ENCODE results near the gene SNRNP48.

The SNRNP48 gene, protein sequence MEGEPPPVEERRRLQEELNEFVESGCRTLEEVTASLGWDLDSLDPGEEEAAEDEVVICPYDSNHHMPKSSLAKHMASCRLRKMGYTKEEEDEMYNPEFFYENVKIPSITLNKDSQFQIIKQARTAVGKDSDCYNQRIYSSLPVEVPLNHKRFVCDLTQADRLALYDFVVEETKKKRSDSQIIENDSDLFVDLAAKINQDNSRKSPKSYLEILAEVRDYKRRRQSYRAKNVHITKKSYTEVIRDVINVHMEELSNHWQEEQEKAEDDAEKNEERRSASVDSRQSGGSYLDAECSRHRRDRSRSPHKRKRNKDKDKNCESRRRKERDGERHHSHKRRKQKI

DNA sequence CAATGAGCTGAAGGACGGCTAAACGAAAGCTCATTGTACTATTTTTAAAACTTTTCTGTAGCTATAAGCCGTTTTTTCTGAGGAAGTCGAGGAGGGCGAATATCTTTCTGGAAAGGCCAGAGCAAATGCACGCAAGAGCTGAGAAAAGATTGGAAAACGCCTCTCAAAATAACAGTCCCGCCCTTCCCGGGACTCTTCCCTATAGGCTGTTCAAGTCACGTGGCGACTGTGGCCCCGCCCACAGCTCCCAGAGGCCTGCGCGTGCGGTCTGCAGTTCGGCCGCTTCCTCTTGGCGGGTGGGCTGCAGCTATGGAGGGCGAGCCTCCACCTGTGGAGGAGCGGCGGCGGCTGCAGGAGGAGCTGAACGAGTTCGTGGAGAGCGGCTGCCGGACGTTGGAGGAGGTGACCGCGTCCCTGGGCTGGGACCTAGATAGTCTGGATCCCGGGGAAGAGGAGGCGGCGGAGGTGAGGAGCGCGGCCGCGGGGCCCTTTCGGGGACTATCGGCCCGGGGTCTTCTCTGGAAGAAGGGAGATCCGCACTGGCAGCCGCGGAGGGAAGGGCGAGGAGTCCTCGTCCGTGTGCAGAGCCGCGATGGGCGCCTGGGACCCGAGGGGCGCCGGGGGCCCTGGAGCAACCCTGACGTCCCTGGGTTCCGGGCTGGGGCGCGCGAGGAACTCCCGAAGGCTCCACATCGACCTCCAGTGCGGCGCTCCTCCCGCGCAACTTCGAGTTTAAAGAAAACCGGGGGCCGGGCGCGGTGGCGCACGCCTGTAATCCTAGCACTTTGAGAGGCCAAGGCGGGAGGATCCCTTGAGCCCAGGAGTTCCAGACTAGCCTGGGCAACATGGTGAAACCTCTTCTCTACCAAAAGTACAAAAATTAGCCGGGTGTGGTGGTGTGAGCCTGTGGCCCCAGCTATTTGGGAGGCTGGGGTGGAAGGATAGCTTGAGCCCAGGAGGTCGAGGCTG, at the start of gene SNRNP48:
Gene SNRNP48 (plus strand): TSS at position 250 of the 969 bp plus-strand sequence. CDS start 60 bp downstream, at position 310.
- TF ChIP-seq, protein P1, sequence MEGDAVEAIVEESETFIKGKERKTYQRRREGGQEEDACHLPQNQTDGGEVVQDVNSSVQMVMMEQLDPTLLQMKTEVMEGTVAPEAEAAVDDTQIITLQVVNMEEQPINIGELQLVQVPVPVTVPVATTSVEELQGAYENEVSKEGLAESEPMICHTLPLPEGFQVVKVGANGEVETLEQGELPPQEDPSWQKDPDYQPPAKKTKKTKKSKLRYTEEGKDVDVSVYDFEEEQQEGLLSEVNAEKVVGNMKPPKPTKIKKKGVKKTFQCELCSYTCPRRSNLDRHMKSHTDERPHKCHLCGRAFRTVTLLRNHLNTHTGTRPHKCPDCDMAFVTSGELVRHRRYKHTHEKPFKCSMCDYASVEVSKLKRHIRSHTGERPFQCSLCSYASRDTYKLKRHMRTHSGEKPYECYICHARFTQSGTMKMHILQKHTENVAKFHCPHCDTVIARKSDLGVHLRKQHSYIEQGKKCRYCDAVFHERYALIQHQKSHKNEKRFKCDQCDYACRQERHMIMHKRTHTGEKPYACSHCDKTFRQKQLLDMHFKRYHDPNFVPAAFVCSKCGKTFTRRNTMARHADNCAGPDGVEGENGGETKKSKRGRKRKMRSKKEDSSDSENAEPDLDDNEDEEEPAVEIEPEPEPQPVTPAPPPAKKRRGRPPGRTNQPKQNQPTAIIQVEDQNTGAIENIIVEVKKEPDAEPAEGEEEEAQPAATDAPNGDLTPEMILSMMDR (IDR thresholded peaks at IDR 0.05; ENCODE audit: poor library complexity, severe bottlenecking) = no peak
- Histone ChIP-seq H3K27me3 (ENCODE audit: insufficient read depth, poor library complexity, severe bottlenecking) (no peaks in the 10 kb centered on the region), H3K36me3 (ENCODE audit: low read depth) (peaks cover 33% of the 10 kb centered on the region), H3K4me3 (ENCODE audit: severe bottlenecking) (peak within 1 kb of the TSS; percentile 74), H3K27ac (ENCODE audit: poor library complexity, severe bottlenecking) (peak within 1 kb of the TSS; percentile 37), H3K4me1 (ENCODE audit: insufficient read depth, poor library complexity, severe bottlenecking) (peaks cover 30% of the 10 kb centered on the region), H3K9me3 (ENCODE audit: severe bottlenecking) (no peaks in the 10 kb centered on the region)
- DNase-seq (ENCODE audit: low spot score) = peak; percentile 88
- ATAC-seq (ENCODE audit: low read depth) = peak; percentile 91

DNA sequence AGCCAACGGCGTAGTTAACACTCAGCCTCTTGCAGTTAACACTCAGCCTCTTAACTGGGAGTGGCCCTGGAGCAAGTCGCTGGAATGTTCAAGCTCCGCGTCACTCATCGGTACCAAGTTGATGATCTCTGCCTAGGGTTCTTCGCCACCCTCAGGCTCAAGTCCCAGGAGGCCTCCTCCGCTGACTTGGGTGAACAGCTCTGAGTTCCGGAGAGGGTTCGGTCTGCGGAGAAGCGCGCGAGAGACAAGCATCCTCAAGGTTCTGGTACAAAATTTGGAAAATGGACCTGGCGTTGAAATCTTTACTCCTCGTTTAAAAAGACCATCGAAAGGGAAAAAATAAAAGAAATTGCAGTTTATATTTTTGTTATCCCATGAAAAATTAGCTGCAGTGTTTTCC, 49.4 kb upstream of the SNRNP48 start:
- H3K4me1 ChIP-seq (ENCODE audit: insufficient read depth, poor library complexity, severe bottlenecking) = peaks cover 27% of the 10 kb centered on the region
- H3K4me3 ChIP-seq (ENCODE audit: severe bottlenecking) = peak overlapping the region; percentile 73
- no peak for ATAC-seq (ENCODE audit: low read depth)
- DNase-seq (ENCODE audit: low spot score) = no peak
- no peaks in the 10 kb centered on the region for H3K27me3 ChIP-seq (ENCODE audit: insufficient read depth, poor library complexity, severe bottlenecking)
- no peaks in the 10 kb centered on the region for H3K9me3 ChIP-seq (ENCODE audit: severe bottlenecking)
- peaks cover 26% of the 10 kb centered on the region for H3K36me3 ChIP-seq (ENCODE audit: low read depth)
- peak overlapping the region; percentile 92 for H3K27ac ChIP-seq (ENCODE audit: poor library complexity, severe bottlenecking)
- TF ChIP-seq, protein P1 (IDR thresholded peaks at IDR 0.05; ENCODE audit: poor library complexity, severe bottlenecking) = no peak

DNA sequence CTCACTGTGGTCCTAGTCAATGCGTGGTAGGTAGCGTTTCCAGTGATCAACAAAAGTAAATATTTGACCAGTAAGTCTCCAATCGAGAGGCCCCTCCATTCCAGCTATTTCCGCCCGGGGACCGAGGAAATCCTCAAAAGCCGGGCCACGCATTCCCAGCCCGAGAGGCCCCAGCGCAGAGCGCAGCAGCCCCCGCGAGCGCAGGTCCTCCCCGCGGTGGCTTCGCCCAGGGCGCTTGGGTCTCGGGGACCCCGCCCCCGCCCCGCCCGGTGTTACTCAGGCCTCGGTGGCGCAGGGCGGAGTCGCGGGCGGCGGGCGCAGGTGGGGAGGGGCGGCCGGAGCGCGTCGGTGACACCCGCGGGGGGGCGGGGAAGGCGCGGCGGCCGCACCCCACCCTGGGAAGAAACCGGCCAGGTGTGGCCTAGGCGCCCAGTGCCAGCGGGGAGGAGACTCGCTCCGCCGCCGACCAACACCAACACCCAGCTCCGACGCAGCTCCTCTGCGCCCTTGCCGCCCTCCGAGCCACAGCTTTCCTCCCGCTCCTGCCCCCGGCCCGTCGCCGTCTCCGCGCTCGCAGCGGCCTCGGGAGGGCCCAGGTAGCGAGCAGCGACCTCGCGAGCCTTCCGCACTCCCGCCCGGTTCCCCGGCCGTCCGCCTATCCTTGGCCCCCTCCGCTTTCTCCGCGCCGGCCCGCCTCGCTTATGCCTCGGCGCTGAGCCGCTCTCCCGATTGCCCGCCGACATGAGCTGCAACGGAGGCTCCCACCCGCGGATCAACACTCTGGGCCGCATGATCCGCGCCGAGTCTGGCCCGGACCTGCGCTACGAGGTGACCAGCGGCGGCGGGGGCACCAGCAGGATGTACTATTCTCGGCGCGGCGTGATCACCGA, 48.6 kb upstream of the SNRNP48 start, which contains the start of gene DSP:
Gene DSP (plus strand): TSS at position 497 of the 890 bp plus-strand sequence. CDS start 245 bp downstream, at position 742.
- Histone ChIP-seq H3K36me3 (ENCODE audit: low read depth) (peaks cover 33% of the 10 kb centered on the region), H3K4me1 (ENCODE audit: insufficient read depth, poor library complexity, severe bottlenecking) (peaks cover 30% of the 10 kb centered on the region), H3K27ac (ENCODE audit: poor library complexity, severe bottlenecking) (peak within 1 kb of the TSS; percentile 92), H3K27me3 (ENCODE audit: insufficient read depth, poor library complexity, severe bottlenecking) (no peaks in the 10 kb centered on the region), H3K4me3 (ENCODE audit: severe bottlenecking) (peak within 1 kb of the TSS; percentile 73), H3K9me3 (ENCODE audit: severe bottlenecking) (no peaks in the 10 kb centered on the region)
- ATAC-seq (ENCODE audit: low read depth) = peak; percentile 64
- DNase-seq (ENCODE audit: low spot score) = peak; percentile 88
- TF ChIP-seq, protein P1 (IDR thresholded peaks at IDR 0.05; ENCODE audit: poor library complexity, severe bottlenecking) = no peak

DNA sequence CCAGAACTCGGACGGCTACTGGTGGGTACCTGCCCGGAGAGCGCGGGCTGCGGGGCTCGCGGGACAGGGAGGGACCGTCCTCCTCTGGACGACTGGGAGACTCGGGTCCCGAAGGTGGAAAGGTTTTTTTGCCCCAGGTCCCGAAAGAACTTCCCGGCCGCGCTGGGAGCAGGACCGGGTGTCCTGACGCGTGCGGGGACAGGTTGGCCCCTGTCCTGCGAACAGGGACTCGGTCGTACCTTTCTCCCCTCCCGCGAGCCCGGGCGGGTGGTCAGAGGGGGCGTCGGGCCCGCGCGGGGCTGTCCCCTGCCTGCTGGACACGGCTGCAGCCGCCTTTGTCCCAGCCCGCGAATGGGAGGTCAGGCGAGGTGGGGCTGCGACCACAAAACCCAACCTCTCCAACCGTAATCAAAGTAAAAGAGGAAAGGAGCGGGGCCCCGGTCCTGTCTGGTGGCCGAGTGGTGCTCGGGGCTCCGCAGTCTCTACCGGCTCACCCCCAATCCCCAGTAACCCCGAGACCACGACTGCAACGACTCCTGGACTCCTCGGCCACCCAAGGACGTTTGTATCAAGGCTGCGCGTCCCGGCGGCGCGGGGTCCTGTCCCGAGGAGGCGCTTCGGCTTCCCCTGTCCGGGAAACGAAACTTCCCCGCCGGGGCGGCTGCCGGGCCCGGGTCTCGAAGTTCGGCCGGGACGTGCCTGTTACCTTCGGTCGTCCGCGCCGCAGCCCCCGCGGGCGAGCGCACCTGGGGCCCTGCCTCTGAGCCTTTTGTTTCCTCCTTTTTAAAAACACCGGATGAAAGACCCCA, 47.7 kb upstream of the SNRNP48 start:
- Histone ChIP-seq H3K4me1 (ENCODE audit: insufficient read depth, poor library complexity, severe bottlenecking) (peaks cover 38% of the 10 kb centered on the region), H3K36me3 (ENCODE audit: low read depth) (peaks cover 42% of the 10 kb centered on the region), H3K27me3 (ENCODE audit: insufficient read depth, poor library complexity, severe bottlenecking) (no peaks in the 10 kb centered on the region), H3K4me3 (ENCODE audit: severe bottlenecking) (peak overlapping the region; percentile 73), H3K9me3 (ENCODE audit: severe bottlenecking) (no peaks in the 10 kb centered on the region), H3K27ac (ENCODE audit: poor library complexity, severe bottlenecking) (peak overlapping the region; percentile 92)
- TF ChIP-seq, protein P1 (IDR thresholded peaks at IDR 0.05; ENCODE audit: poor library complexity, severe bottlenecking) = no peak
- no peak for DNase-seq (ENCODE audit: low spot score)
- ATAC-seq (ENCODE audit: low read depth) = 0 out of 3 replicates have a peak, but pooled peaks have one; percentile 1
